ENCODE results near the gene TNKS1BP1. TPM values are rescaled to one million over a fixed set of nuclear protein-coding genes. Genes with fewer than 3 reads are reported as not detected.

Gene TNKS1BP1
- total and polyA plus RNA-seq, 2 of the 8 experiments (the other 6 are each of a cell fraction or from before 2014, with no cell fraction given): 50.0 to 122 TPM

GRCh38 chr11:57341250-57341808 is 16.6 kb upstream of the TNKS1BP1 start (continued):
- no peak for TF ChIP-seq JUN (IDR thresholded peaks at IDR 0.05; ENCODE audit: low read depth, low read length)
- TF ChIP-seq ATF3 (IDR thresholded peaks at IDR 0.05; ENCODE audit: insufficient read depth, low read depth, low read length): no peak
- TF ChIP-seq RXRA (IDR thresholded peaks at IDR 0.05; ENCODE audit: insufficient read depth, low read depth, low read length): no peak
- no peak for TF ChIP-seq SIRT6 (IDR thresholded peaks at IDR 0.05; ENCODE audit: low read length)
- no peak for TF ChIP-seq CHD1 (IDR thresholded peaks at IDR 0.05; ENCODE audit: low read depth, low read length)
- TF ChIP-seq TAF7 (optimal IDR thresholded peaks at IDR 0.05; ENCODE audit: borderline replicate concordance, low read depth, low read length): no peak
- TF ChIP-seq NRF1 (IDR thresholded peaks at IDR 0.05; ENCODE audit: low read depth, low read length): no peak
- no peak for TF ChIP-seq TBP (IDR thresholded peaks at IDR 0.05; ENCODE audit: low read depth, low read length)
